Thyroid gland (tissue), 4 donors: Measurements from ENCODE around the gene TBX21. TPM values are rescaled to one million over a fixed set of nuclear protein-coding genes. Genes with fewer than 3 reads are reported as not detected.
"Not testable (repeated sequence)": the region's sequence is repeated elsewhere in the genome, so short reads cannot be mapped to it uniquely, and the experiment has no call there.

ENCODE experiments used
- DNase-seq, 2 donors: peaks; one replicate each; pipeline ENCODE4 v3.0.0-alpha.2; 2019
- H3K27ac ChIP-seq, 3 donors: fragments of 200-600 bp; sonication (generic); 1 replicate in 2 of 3; 2 replicates in 1 of 3; pipeline ENCODE4 v1.5.1; 2016 to 2019; ENCODE audit warnings: mild to moderate bottlenecking in 1 of 3, moderate library complexity in 1 of 3
- H3K27me3 ChIP-seq: fragments of 200-600 bp; sonication (generic); one replicate; pipeline ENCODE4 v1.5.1; 2019
- H3K36me3 ChIP-seq, 2 donors: fragments of 200-600 bp; sonication (generic); one replicate each; pipeline ENCODE4 v1.5.1; 2016 to 2019
- H3K4me1 ChIP-seq, 2 donors: fragments of 200-600 bp; sonication (generic); one replicate each; pipeline ENCODE4 v1.5.1; 2017 to 2019
- H3K4me3 ChIP-seq, 3 donors: fragments of 200-600 bp; sonication (generic); replicated peaks in 1 of 3; 1 replicate in 2 of 3; 2 replicates in 1 of 3; pipeline ENCODE4 v1.5.1; 2016; ENCODE audit warnings: mild to moderate bottlenecking in 1 of 3
- H3K9me3 ChIP-seq: fragments of 200-600 bp; sonication (generic); one replicate; pipeline ENCODE4 v1.5.1; 2017
- CTCF ChIP-seq, 6 experiments: fragments of 200-600 bp in 3 of 6; fragments of 450-650 bp in 3 of 6; sonication (generic) in 3 of 6; IDR thresholded peaks; one replicate each; pipeline ENCODE4 v1.5.1; 2016 to 2019; ENCODE audit warnings: antibody characterized with exemption in 6 of 6, mild to moderate bottlenecking in 2 of 6, inconsistent platforms in 1 of 6, moderate library complexity in 1 of 6
- POLR2A ChIP-seq, 2 donors: fragments of 450-650 bp; IDR thresholded peaks; one replicate each; pipeline ENCODE4 v1.6.1; 2017; ENCODE audit warnings: antibody characterized with exemption in 2 of 2, mild to moderate bottlenecking in 2 of 2, moderate library complexity in 1 of 2
- WGBS, 2 donors: methylation state at CpG; one replicate each; pipeline ENCODE4 v1.1.5; 2017; 5-methylcytosine and 5-hydroxymethylcytosine counted together
- intact Hi-C: fragments of 100-400 bp; cut with DNase I; formaldehyde crosslinking; loops from one replicate; pipeline ENCODE4 v1.15.1; 2023
- total RNA-seq, 4 donors: library from RNA; depleted of rRNA; stranded (reverse); fragments of >200 nt; gene quantifications; one replicate each; pipeline ENCODE4 v1.2.3, GENCODE V29; 2016

The TBX21 gene
- total RNA-seq, 4 donors from 2014 or later, result 0.40 to 2.9 (median 0.87) TPM

GRCh38 chr17:47739150-47739549 is 6.1 kb downstream of the TBX21 start:
- no peaks in the 10 kb centered on the region for H3K4me1 ChIP-seq
- H3K27me3 ChIP-seq, result peaks cover 9% of the 10 kb centered on the region
- TF ChIP-seq CTCF (IDR thresholded peaks at IDR 0.05), result no peak
- no peak for TF ChIP-seq POLR2A (IDR thresholded peaks at IDR 0.05)
- 84 to 86% methylated on average over 8 of the region's 8 CpGs for WGBS, 2 donors
- intact Hi-C loops, result no loop called here
- H3K4me3 ChIP-seq, result no peak overlapping the region
- H3K9me3 ChIP-seq, result no peaks in the 10 kb centered on the region
- H3K27ac ChIP-seq, result no peak overlapping the region
- H3K36me3 ChIP-seq, result no peaks in the 10 kb centered on the region
- DNase-seq, result no peak

GRCh38 chr17:47739945-47740344 is 6.9 kb downstream of the TBX21 start:
- intact Hi-C loops, H3K4me1 ChIP-seq, H3K27ac ChIP-seq, H3K27me3 ChIP-seq, H3K4me3 ChIP-seq, DNase-seq, H3K36me3 ChIP-seq, H3K9me3 ChIP-seq: not testable (repeated sequence)
- WGBS, 2 donors, result 90 to 91% methylated on average over 12 of the region's 12 CpGs

- 76 to 83% methylated on average over 11 of the region's 11 CpGs for WGBS, 2 donors
- H3K27me3 ChIP-seq, result peaks cover 8% of the 10 kb centered on the region
- intact Hi-C loops, result no loop called here
- no peak overlapping the region for H3K27ac ChIP-seq
- H3K4me1 ChIP-seq, result no peaks in the 10 kb centered on the region
- TF ChIP-seq CTCF (IDR thresholded peaks at IDR 0.05), result no peak
- no peak for TF ChIP-seq POLR2A (IDR thresholded peaks at IDR 0.05)
- no peaks in the 10 kb centered on the region for H3K9me3 ChIP-seq
- H3K4me3 ChIP-seq, result no peak overlapping the region
- H3K36me3 ChIP-seq, result no peaks in the 10 kb centered on the region
- no peak for DNase-seq
Measured at GRCh38 chr17:47741109-47741792, 8.2 kb downstream of the TBX21 start.

- H3K4me3 ChIP-seq, result no peak overlapping the region
- no peak overlapping the region for H3K27ac ChIP-seq
- intact Hi-C loops, result no loop called here
- no peaks in the 10 kb centered on the region for H3K36me3 ChIP-seq
- H3K27me3 ChIP-seq, result peaks cover 8% of the 10 kb centered on the region
- no peaks in the 10 kb centered on the region for H3K9me3 ChIP-seq
- WGBS, 2 donors, result 74 to 82% methylated on average over 9 of the region's 9 CpGs
- no peak for TF ChIP-seq POLR2A (IDR thresholded peaks at IDR 0.05)
- TF ChIP-seq CTCF (IDR thresholded peaks at IDR 0.05), result no peak
- no peak for DNase-seq
- H3K4me1 ChIP-seq, result no peaks in the 10 kb centered on the region
Measured at GRCh38 chr17:47741793-47742145, 8.7 kb downstream of the TBX21 start.

GRCh38 chr17:47742319-47743181 is 9.5 kb downstream of the TBX21 start:
- 32 to 40% methylated on average over 25 of the region's 26 CpGs for whole genome bisulfite sequencing, 2 donors
- peaks cover 8% of the 10 kb centered on the region for H3K27me3 ChIP-seq
- intact Hi-C loops, result no loop called here
- no peak overlapping the region for H3K4me3 ChIP-seq
- no peak overlapping the region for H3K27ac ChIP-seq
- H3K36me3 ChIP-seq, result no peaks in the 10 kb centered on the region
- no peaks in the 10 kb centered on the region for H3K4me1 ChIP-seq
- no peaks in the 10 kb centered on the region for H3K9me3 ChIP-seq
- TF ChIP-seq POLR2A (IDR thresholded peaks at IDR 0.05) (no peak), CTCF (IDR thresholded peaks at IDR 0.05) (no peak)
- DNase-seq, result no peak
